Retinal pigment epithelial cell (primary cell): ENCODE results near the gene FAF1.

Experiments used
- DNase-seq: peaks from one replicate; pipeline ENCODE4 v3.0.0-alpha.2; 2010; ENCODE audit warnings: low read depth
- H3K4me3 ChIP-seq: 2 replicates; pipeline ENCODE4 v1.5.1; 2011; ENCODE audit warnings: mild to moderate bottlenecking, low read length, control low read depth, moderate library complexity
- CTCF ChIP-seq: conservative IDR thresholded peaks from 2 replicates; pipeline ENCODE4 v1.5.1; 2011; ENCODE audit warnings: low read depth, low read length, control low read depth, inconsistent platforms

Gene FAF1

DNA sequence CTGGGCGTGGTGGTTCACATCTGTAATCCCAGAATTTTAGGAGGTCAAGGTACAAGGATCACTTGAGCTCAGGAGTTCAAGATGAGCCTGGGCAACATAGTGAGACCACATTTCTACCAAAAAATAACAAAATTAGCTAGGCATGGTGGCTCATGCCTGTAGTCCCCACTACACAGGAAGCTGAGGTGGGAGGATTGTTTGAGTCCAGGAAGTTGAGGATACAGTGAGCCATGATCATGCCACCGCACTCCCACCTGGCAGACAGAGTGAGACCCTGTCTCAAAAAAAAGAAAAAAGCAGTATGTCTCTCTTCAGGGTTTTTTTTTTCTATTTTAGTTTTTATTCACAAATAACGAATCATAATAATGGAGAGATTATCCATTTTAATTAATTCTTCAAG is 303.1 kb downstream of the FAF1 start:
- H3K4me3 ChIP-seq = no peak overlapping the region

DNA sequence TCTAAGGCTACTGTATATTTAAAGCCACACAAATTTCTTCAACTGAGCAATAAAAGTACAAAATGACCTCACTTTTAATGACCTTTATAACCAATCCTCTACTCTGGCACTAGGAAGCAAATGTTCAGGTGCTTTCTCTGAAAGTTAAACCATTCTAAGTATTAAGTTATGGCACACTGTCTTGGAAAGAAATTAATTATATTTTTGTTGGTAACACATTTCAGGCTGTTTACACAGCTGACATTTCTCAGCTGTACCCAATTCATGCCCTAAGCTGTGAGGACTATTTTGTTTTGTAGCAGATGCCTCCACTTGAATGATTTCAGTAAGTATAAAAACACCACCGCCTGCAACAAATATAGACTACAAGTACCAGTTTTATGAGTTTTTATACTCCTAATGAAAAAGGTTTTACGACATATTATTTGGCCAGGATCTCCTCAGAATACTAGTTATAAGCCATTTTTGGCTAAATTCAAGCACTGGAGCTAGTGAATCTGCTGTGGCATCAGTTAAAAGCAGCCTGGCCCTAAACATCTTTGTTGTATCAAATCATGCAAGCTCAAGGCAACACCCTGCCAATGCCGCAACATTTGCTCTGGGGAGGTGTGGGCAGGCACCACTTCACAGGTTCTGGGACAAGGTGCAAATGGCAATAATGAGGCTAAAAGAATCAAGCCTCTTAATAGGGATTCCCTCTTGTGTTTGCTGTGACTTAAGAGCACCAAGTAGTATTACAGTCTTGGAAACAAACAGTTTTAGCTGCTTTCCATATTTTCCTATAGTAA is 308.4 kb downstream of the FAF1 start:
- no peak overlapping the region for H3K4me3 ChIP-seq
- no peak for DNase-seq
- TF ChIP-seq CTCF = no peak

More for the DNA sequence above, 303.1 kb downstream of the FAF1 start:
- TF ChIP-seq CTCF = no peak
- DNase-seq = no peak

DNA sequence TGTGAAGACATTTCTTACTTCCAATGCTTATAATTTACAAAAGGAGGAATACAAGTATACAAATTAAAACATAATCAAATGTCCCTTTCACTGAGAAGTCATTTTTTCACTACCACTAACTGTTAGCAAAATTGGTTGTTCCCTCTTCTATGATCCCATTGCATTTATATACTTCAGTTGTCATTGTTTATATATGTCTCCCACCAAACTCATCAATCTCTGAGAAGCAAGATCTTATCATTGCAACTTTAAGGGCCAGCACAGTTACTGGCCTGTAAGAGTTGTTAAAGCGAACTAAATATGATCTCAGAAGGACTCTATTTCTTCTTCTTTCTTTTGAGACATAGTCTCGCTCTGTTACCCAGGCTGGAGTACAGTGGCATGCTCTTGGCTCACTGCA is 313.5 kb downstream of the FAF1 start:
- TF ChIP-seq CTCF = no peak
- no peak overlapping the region for H3K4me3 ChIP-seq
- no peak for DNase-seq

GRCh38 chr1:50645139-50645538 is 314.9 kb downstream of the FAF1 start:
- H3K4me3 ChIP-seq = no peak overlapping the region
- no peak for TF ChIP-seq CTCF
- DNase-seq = no peak

- no peak overlapping the region for H3K4me3 ChIP-seq
- no peak for DNase-seq
- no peak for TF ChIP-seq CTCF
Measured at GRCh38 chr1:50644447-50645105, 315.5 kb downstream of the FAF1 start.

- DNase-seq = no peak
- no peak overlapping the region for H3K4me3 ChIP-seq
- no peak for TF ChIP-seq CTCF
Measured at GRCh38 chr1:50637460-50637859, 322.6 kb downstream of the FAF1 start.

- no peak for DNase-seq
- no peak for TF ChIP-seq CTCF
- H3K4me3 ChIP-seq = no peak overlapping the region
Measured at GRCh38 chr1:50634251-50634650, 325.8 kb downstream of the FAF1 start.
